Keratinocyte (primary cell): ENCODE results near the gene SLC7A11. TPM values are rescaled to one million over a fixed set of nuclear protein-coding genes. Genes with fewer than 3 reads are reported as not detected.

ENCODE experiments used
- DNase-seq: peaks from one replicate; pipeline ENCODE4 v3.0.0-alpha.2; 2011; ENCODE audit warnings: low read depth, missing footprints, low spot score
- FAIRE-seq: peaks from 2 replicates; lab custom pipeline; 2011; peaks lifted over from hg19 to GRCh38; lab: Jason Lieb, UNC
- H2AFZ ChIP-seq: 2 replicates; pipeline ENCODE4 v1.6.0; 2012; ENCODE audit warnings: low read length, control low read depth, inconsistent platforms; ENCODE audit not compliant: control insufficient read depth
- H3K27ac ChIP-seq: 2 replicates; pipeline ENCODE4 v1.5.1; 2011; ENCODE audit warnings: low read length; ENCODE audit not compliant: control insufficient read depth, insufficient read depth
- H3K27me3 ChIP-seq: 3 replicates; pipeline ENCODE4 v1.6.0; 2011; ENCODE audit warnings: low read length; ENCODE audit not compliant: control insufficient read depth, insufficient read depth; ENCODE audit errors: extremely low read depth
- H3K36me3 ChIP-seq, 2 experiments: 2 replicates in 1 of 2; 3 replicates in 1 of 2; pipeline ENCODE4 v1.5.1; 2011; ENCODE audit warnings: low read length in 2 of 2, mild to moderate bottlenecking in 1 of 2; ENCODE audit not compliant: control insufficient read depth in 2 of 2, insufficient read depth in 2 of 2; ENCODE audit errors: extremely low read depth in 1 of 2
- H3K4me1 ChIP-seq: 3 replicates; pipeline ENCODE4 v1.5.1; 2011; ENCODE audit warnings: low read length; ENCODE audit not compliant: control insufficient read depth, insufficient read depth; ENCODE audit errors: extremely low read depth
- H3K4me2 ChIP-seq: 3 replicates; pipeline ENCODE4 v1.6.0; 2011; ENCODE audit warnings: low read depth, low read length; ENCODE audit not compliant: control insufficient read depth, insufficient read depth; ENCODE audit errors: extremely low read depth
- H3K4me3 ChIP-seq, 3 experiments: fragments of 200-600 bp in 1 of 3; sonication (generic) in 1 of 3; 2 replicates in 2 of 3; 3 replicates in 1 of 3; pipeline ENCODE4 v1.5.1; 2011 to 2016; ENCODE audit warnings: low read length in 3 of 3, mild to moderate bottlenecking in 3 of 3, control low read depth in 2 of 3, inconsistent platforms in 1 of 3, low read depth in 1 of 3, mixed read lengths in 1 of 3, mixed run types in 1 of 3, moderate library complexity in 1 of 3; ENCODE audit not compliant: control insufficient read depth in 2 of 3, insufficient read depth in 2 of 3; ENCODE audit errors: extremely low read depth in 1 of 3
- H3K79me2 ChIP-seq: 2 replicates; pipeline ENCODE4 v1.6.0; 2012; ENCODE audit warnings: low read length; ENCODE audit not compliant: control insufficient read depth, insufficient read depth
- H3K9ac ChIP-seq: 3 replicates; pipeline ENCODE4 v1.6.0; 2011; ENCODE audit warnings: low read length; ENCODE audit not compliant: control insufficient read depth, insufficient read depth; ENCODE audit errors: extremely low read depth
- H3K9me1 ChIP-seq: 3 replicates; pipeline ENCODE4 v1.6.0; 2011; ENCODE audit warnings: low read length; ENCODE audit not compliant: control insufficient read depth, insufficient read depth; ENCODE audit errors: extremely low read depth
- H3K9me3 ChIP-seq: 2 replicates; pipeline ENCODE4 v1.5.1; 2012; ENCODE audit warnings: low read depth, low read length; ENCODE audit not compliant: control insufficient read depth
- H4K20me1 ChIP-seq: 3 replicates; pipeline ENCODE4 v1.6.0; 2011; ENCODE audit warnings: low read length; ENCODE audit not compliant: control insufficient read depth, insufficient read depth; ENCODE audit errors: extremely low read depth
- CTCF ChIP-seq, 3 experiments: IDR thresholded peaks in 1 of 3; conservative IDR thresholded peaks in 1 of 3; optimal IDR thresholded peaks in 1 of 3; 2 replicates in 2 of 3; 3 replicates in 1 of 3; pipeline versions ENCODE3 to v1.5.1; 2011; ENCODE audit warnings: low read length in 3 of 3, mild to moderate bottlenecking in 3 of 3, moderate library complexity in 2 of 3, control low read depth in 1 of 3, inconsistent platforms in 1 of 3; ENCODE audit not compliant: insufficient read depth in 2 of 3; ENCODE audit errors: extremely low read depth in 1 of 3
- EZH2 ChIP-seq: IDR thresholded peaks from one replicate; pipeline ENCODE4 v1.6.1; 2012; ENCODE audit warnings: inconsistent platforms, mild to moderate bottlenecking, low read length, moderate library complexity
- dilution Hi-C: fragments of 300-500 bp; cut with MboI; formaldehyde crosslinking; loops from one replicate; pipeline ENCODE4 v1.7.0; 2020; ENCODE audit warnings: low sequenced_read_pairs; ENCODE audit not compliant: extremely low pct_ligation_motif_present
- polyA plus RNA-seq, 5 experiments: library from polyadenylated mRNA; depleted of rRNA in 3 of 5; stranded (reverse) in 3 of 5; stranded (forward) in 1 of 5; unstranded in 1 of 5; fragments of >200 nt; gene quantifications; 1 replicate in 1 of 5; 2 replicates in 3 of 5; 3 replicates in 1 of 5; pipeline versions ENCODE4 v1.2.1 to v1.2.3, GENCODE V29; 2011 to 2012; ENCODE audit warnings: missing spikeins in 2 of 5, low read depth in 1 of 5, low replicate concordance in 1 of 5

Gene SLC7A11
- polyA plus RNA-seq, 1 donor (not counting 4 experiments of a cell fraction or from before 2014, with no cell fraction given), result 8.4 TPM

DNA sequence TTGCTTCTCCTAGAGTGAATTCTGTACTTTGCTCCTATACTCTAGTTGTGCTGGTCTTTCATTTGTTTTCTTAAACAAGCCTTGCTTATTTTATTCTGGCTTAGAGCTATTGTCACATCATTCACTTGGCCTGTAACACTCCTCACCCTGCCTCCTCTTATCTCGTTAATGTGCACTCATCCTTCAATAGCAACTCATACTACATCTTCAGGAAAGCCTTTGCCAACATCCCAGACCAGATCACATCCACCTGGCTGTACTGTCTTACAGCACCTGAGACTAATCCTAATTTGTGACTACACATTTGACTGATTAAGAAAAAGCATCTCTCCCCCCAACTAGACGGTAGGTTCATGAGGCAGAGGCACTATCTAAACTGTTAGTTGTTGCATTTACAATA is 80.8 kb downstream of the SLC7A11 start:
- no peak for DNase-seq
- Histone ChIP-seq H3K36me3 (no peaks in the 10 kb centered on the region), H3K79me2 (no peaks in the 10 kb centered on the region), H3K4me3 (no peak overlapping the region), H3K4me2 (no peak overlapping the region), H3K9me3 (no peaks in the 10 kb centered on the region), H3K9me1 (no peaks in the 10 kb centered on the region), H3K9ac (no peak overlapping the region), H3K27ac (no peak overlapping the region), H3K27me3 (no peaks in the 10 kb centered on the region), H3K4me1 (peaks cover 23% of the 10 kb centered on the region), H4K20me1 (no peaks in the 10 kb centered on the region), H2AFZ (peak overlapping the region; percentile 34)
- TF ChIP-seq EZH2, result no peak
- TF ChIP-seq CTCF (optimal IDR thresholded peaks at IDR 0.05 in 1 of 3, IDR thresholded peaks at IDR 0.05 in 1 of 3, conservative IDR thresholded peaks at IDR 0.05 in 1 of 3; ENCODE audit: extremely low read depth in 1 of 3, insufficient read depth in 2 of 3, low read length in 3 of 3), result no peak
- FAIRE-seq, result no peak
- dilution Hi-C loops, result no loop called here

GRCh38 chr4:138158746-138159297 is 83.3 kb downstream of the SLC7A11 start:
- FAIRE-seq (peak; percentile 73), DNase-seq (no peak)
- Histone ChIP-seq H3K9ac (no peak overlapping the region), H3K27me3 (no peaks in the 10 kb centered on the region), H2AFZ (no peak overlapping the region), H3K9me3 (no peaks in the 10 kb centered on the region), H3K27ac (no peak overlapping the region), H3K9me1 (no peaks in the 10 kb centered on the region), H3K4me3 (no peak overlapping the region), H3K36me3 (no peaks in the 10 kb centered on the region), H3K4me2 (no peak overlapping the region), H3K79me2 (no peaks in the 10 kb centered on the region), H4K20me1 (no peaks in the 10 kb centered on the region), H3K4me1 (peaks cover 23% of the 10 kb centered on the region)
- dilution Hi-C loops, result no loop called here
- no peak for TF ChIP-seq EZH2
- no peak for TF ChIP-seq CTCF (optimal IDR thresholded peaks at IDR 0.05 in 1 of 3, IDR thresholded peaks at IDR 0.05 in 1 of 3, conservative IDR thresholded peaks at IDR 0.05 in 1 of 3; ENCODE audit: extremely low read depth in 1 of 3, insufficient read depth in 2 of 3, low read length in 3 of 3)
